HEK293T (cell line): ENCODE measurements around the gene TOMM70.
"Not testable (repeated sequence)": the region's sequence is repeated elsewhere in the genome, so short reads cannot be mapped to it uniquely, and the experiment has no call there.

ENCODE experiments used
- CTCF ChIA-PET: fragments of 350-600 bp; formaldehyde crosslinking; extraction: SDS; loops from one replicate; lab custom pipeline; 2021; ENCODE audit warnings: antibody characterized with exemption, inconsistent platforms; lab: Yijun Ruan, JAX
- POLR2A ChIA-PET: fragments of 350-600 bp; formaldehyde crosslinking; extraction: SDS; loops from one replicate; lab custom pipeline; 2020; ENCODE audit warnings: antibody characterized with exemption, inconsistent platforms; lab: Yijun Ruan, JAX
- DNase-seq: peaks from one replicate; pipeline ENCODE4 v3.0.0; 2012; ENCODE audit warnings: mixed read lengths; ENCODE audit errors: extremely low spot score
- ARNT ChIP-seq: fragments of 450-650 bp; IDR thresholded peaks from 2 replicates; pipeline ENCODE4 v1.6.1; 2017; ENCODE audit warnings: mild to moderate bottlenecking
- BHLHE40 ChIP-seq: fragments of 450-650 bp; IDR thresholded peaks from 2 replicates; pipeline ENCODE4 v1.6.1; 2016; ENCODE audit warnings: mild to moderate bottlenecking, moderate library complexity, borderline replicate concordance
- CTBP1 ChIP-seq: fragments of 450-650 bp; IDR thresholded peaks from 2 replicates; pipeline ENCODE4 v1.6.1; 2016; ENCODE audit warnings: borderline replicate concordance
- ELF4 ChIP-seq: fragments of 450-650 bp; IDR thresholded peaks from 2 replicates; pipeline ENCODE4 v1.6.1; 2017; ENCODE audit warnings: antibody characterized with exemption
- FOXA1 ChIP-seq: fragments of 450-650 bp; IDR thresholded peaks from 2 replicates; pipeline ENCODE4 v1.6.1; 2016; ENCODE audit warnings: mild to moderate bottlenecking
- FOXK2 ChIP-seq: fragments of 450-650 bp; IDR thresholded peaks from 2 replicates; pipeline ENCODE4 v1.6.1; 2016; ENCODE audit warnings: mild to moderate bottlenecking
- FOXM1 ChIP-seq: fragments of 450-650 bp; IDR thresholded peaks from 2 replicates; pipeline ENCODE4 v1.6.1; 2017; ENCODE audit warnings: mild to moderate bottlenecking, borderline replicate concordance
- HDGF ChIP-seq: fragments of 450-650 bp; IDR thresholded peaks from 2 replicates; pipeline ENCODE4 v1.6.1; 2017; ENCODE audit warnings: antibody characterized with exemption, borderline replicate concordance
- L3MBTL2 ChIP-seq: fragments of 450-650 bp; conservative IDR thresholded peaks from 2 replicates; pipeline ENCODE4 v1.6.1; 2016; ENCODE audit warnings: mild to moderate bottlenecking
- LEF1 ChIP-seq: fragments of 450-650 bp; IDR thresholded peaks from 2 replicates; pipeline ENCODE4 v1.6.1; 2017; ENCODE audit warnings: mild to moderate bottlenecking, borderline replicate concordance
- NFRKB ChIP-seq: fragments of 450-650 bp; IDR thresholded peaks from 2 replicates; pipeline ENCODE4 v1.6.1; 2016; ENCODE audit warnings: mild to moderate bottlenecking, moderate library complexity
- SP1 ChIP-seq: fragments of 450-650 bp; IDR thresholded peaks from 2 replicates; pipeline ENCODE4 v1.6.1; 2017
- SUZ12 ChIP-seq: fragments of 450-650 bp; IDR thresholded peaks from 2 replicates; pipeline ENCODE4 v1.6.1; 2016; ENCODE audit warnings: mild to moderate bottlenecking
- TARDBP ChIP-seq: fragments of 450-650 bp; IDR thresholded peaks from 2 replicates; pipeline ENCODE4 v1.6.1; 2016
- ZNF384 ChIP-seq: fragments of 450-650 bp; IDR thresholded peaks from 2 replicates; pipeline ENCODE4 v1.6.1; 2016
- TF ChIP-seq, protein P1 (sequence below): fragments of 450-650 bp; IDR thresholded peaks from 2 replicates; pipeline ENCODE4 v1.6.1; 2016

The TOMM70 gene

DNA sequence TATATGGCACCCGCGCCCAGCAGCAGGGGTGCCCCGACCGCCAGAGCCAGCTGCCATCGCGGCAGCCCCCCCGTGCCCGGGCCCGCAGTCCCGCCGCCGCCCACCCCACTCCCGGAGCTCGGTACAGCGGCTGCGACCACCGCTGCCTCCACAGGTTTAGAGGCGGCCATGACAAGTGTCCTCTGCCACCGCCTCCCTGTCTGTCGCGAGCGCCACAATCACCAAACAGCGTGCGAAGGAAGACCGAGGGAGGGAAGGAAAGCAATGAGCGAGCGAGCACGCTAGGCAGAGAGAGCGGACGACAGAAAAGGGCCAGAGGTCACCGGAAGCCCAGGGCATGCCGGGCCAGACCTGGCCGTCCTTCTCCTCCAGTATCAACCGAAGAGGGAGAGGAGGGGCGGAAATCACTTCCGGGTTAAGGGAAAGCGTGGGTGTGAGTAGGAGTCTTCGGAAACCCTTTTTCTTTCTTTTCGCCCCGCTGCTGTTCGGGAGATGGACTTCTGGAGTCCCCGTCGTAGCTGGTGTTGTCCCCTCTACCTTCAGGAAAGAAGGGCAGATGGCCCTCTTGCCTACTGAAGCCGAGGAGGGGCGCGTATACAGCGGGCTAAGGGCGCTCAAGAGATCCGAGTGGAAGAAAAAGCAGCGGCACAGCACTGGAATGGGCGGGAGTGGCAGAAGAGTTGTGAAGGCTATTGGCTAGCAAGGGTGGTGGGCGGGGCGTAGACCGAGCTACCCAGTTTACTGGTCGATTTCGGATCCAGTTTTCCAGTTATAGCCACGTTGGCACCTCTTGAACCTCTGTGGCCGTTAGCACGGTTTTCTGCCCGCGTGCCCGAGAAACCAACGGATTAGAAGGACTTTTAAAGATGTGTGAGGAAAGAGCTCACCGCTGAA is at the start of gene TOMM70, which contains the start of gene LNP1:
TOMM70 (minus strand) TSS at position 310 of the 894 bp plus-strand sequence; CDS start at position 170, 140 bp downstream.
LNP1 (plus strand) TSS at position 760 of the 894 bp plus-strand sequence. CDS start 28,191 bp downstream, outside the sequence.
- DNase-seq = peak; percentile 91
- ChIA-PET POLR2A (interaction anchor here (0.9 to 2.6 kb wide), 21 partner anchors 9 to 389 kb away, joined by 3 to 16 read pairs (median 5); partner anchors contain the start of gene NIT2), CTCF (no interaction called here)
- TF ChIP-seq, protein P1, sequence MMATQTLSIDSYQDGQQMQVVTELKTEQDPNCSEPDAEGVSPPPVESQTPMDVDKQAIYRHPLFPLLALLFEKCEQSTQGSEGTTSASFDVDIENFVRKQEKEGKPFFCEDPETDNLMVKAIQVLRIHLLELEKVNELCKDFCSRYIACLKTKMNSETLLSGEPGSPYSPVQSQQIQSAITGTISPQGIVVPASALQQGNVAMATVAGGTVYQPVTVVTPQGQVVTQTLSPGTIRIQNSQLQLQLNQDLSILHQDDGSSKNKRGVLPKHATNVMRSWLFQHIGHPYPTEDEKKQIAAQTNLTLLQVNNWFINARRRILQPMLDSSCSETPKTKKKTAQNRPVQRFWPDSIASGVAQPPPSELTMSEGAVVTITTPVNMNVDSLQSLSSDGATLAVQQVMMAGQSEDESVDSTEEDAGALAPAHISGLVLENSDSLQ = peak; percentile 75
- TF ChIP-seq ELF4 (peak; percentile 84), CTBP1 (no peak), FOXA1 (no peak), ARNT (no peak), HDGF (no peak), L3MBTL2 (peak; percentile 99), FOXM1 (peak; percentile 93)

DNA sequence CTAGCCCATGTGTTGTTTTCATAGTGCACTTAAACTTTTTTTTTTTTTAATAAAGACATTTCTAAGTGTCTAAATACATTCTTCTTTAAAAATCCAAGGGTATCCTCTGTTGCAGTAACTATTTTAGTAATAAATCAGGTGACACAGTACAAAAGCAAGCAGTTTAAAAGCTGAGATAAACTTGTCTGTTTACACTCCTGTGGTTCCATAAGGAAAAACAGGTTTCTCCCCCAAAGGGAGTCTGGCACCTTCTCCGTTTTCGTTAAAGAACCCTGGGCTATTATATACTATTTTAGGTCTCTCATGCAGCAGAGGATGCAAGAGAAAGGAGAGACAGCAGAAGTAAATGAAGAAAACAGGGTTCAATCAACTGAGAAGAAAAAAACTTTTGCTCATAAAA is 48.3 kb upstream of the TOMM70 start:
- CTCF ChIA-PET = interaction anchor here (0.6 to 1.0 kb wide), 2 partner anchors 10 to 13 kb away, joined by 3 to 4 read pairs; no protein-coding TSS in a partner anchor
- no peak for DNase-seq
- POLR2A ChIA-PET = no interaction called here
- TF ChIP-seq FOXK2 = no peak
- no peak for TF ChIP-seq SP1
- no peak for TF ChIP-seq L3MBTL2
- no peak for TF ChIP-seq FOXA1
- TF ChIP-seq TARDBP = no peak
- TF ChIP-seq, protein P1 = no peak
- TF ChIP-seq FOXM1 = no peak
- no peak for TF ChIP-seq HDGF
- TF ChIP-seq ELF4 = no peak
- no peak for TF ChIP-seq SUZ12
- no peak for TF ChIP-seq LEF1
- TF ChIP-seq ARNT = no peak
- no peak for TF ChIP-seq BHLHE40
- no peak for TF ChIP-seq ZNF384
- TF ChIP-seq NFRKB = no peak
- TF ChIP-seq CTBP1 = no peak

DNA sequence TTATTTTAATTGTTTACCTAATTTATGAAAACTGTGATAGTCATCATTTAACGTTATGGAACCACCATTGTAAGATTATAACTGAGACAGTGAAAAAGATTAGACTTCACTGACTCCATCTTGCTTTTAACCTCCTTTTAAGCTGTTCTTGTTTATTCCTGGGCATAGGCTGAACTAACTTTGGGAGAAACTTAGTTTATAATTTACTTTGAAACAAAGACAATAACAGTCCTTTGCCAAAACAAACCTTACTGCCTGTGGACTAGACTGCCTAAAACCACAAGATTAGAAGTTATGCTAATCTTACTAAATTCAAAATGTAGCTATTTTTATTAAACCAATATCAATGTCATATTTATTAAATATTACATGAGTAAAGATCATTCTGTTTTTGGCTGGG is 47.2 kb upstream of the TOMM70 start:
- ChIA-PET CTCF (interaction anchor here (1.0 kb wide), 1 partner anchor 15 kb away, joined by 3 read pairs; no protein-coding TSS in a partner anchor), POLR2A (no interaction called here)
- DNase-seq = no peak
- TF ChIP-seq FOXA1 (no peak), SUZ12 (no peak), NFRKB (no peak), ARNT (no peak), TARDBP (no peak), SP1 (no peak), BHLHE40 (no peak), FOXK2 (no peak), L3MBTL2 (no peak), HDGF (no peak), FOXM1 (no peak), ELF4 (no peak), LEF1 (no peak), CTBP1 (no peak), ZNF384 (no peak)
- TF ChIP-seq, protein P1 = no peak

DNA sequence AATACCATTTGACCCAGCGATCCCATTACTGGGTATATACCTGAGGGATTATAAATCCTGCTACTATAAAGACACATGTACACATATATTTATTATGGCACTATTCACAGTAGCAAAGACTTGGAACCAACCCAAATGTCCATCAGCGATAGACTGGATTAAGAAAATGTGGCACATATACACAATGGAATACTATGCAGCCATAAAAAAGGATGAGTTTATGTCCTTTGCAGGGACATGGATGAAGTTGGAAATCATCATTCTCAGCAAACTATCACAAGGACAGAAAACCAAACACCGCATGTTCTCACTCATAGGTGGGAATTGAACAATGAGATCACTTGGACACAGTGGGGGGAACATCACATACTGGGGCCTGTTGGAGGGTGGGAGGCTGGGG is 46.2 kb upstream of the TOMM70 start:
- CTCF ChIA-PET, POLR2A ChIA-PET, DNase-seq: not testable (repeated sequence)

DNA sequence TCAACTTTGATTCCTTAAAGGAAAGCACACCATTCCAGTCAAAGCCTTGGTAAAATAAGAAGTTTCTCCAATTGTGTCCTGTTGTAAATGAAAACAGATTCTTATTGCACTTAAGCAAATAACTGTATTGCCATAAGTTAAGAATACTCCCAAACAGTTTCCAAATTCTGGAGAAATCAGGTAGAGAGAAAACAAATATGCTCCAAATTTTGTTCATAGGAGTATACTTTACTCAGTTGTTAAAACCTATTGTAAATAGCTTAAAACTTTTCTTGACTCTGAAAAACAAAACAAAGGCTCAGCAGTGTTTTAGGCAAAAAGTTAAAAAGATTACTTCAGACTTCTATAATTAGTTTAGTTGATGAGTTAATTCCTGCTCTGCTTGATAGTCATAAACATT is 42.8 kb upstream of the TOMM70 start:
- TF ChIP-seq BHLHE40 = no peak
- no peak for TF ChIP-seq FOXA1
- TF ChIP-seq FOXK2 = no peak
- TF ChIP-seq FOXM1 = no peak
- no peak for TF ChIP-seq SP1
- TF ChIP-seq ZNF384 = no peak
- TF ChIP-seq HDGF = no peak
- TF ChIP-seq ARNT = no peak
- no peak for TF ChIP-seq CTBP1
- CTCF ChIA-PET = no interaction called here
- no peak for DNase-seq
- POLR2A ChIA-PET = no interaction called here

DNA sequence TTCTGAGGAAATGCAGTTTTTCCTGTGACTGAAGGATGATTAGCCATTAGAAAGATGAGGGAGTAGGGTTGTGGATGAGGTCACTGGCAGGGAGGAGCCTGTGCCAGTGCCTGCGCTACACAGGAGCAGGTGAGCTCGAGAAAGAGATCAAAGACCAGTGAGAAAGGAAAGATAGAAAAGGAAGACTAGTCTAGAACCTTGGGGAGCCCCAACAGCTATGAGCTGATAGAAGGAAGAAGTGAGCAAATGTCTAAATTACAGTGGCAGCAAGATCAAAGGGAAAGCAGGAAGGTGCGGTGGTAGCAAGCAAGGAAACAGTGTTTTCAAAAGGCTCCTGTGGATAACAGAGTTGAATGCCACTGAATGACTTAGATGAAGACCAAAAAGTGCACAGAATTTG is 40.0 kb upstream of the TOMM70 start:
- CTCF ChIA-PET = no interaction called here
- TF ChIP-seq HDGF (no peak), CTBP1 (no peak), L3MBTL2 (no peak), TARDBP (no peak), BHLHE40 (no peak), FOXM1 (no peak), FOXK2 (no peak), LEF1 (no peak), SP1 (no peak), ZNF384 (no peak)
- no peak for DNase-seq
- POLR2A ChIA-PET = no interaction called here
